CD4-positive, alpha-beta T cell treated with Interleukin-21 for 1 hour (primary cell): ENCODE data around the gene ADA.

Experiments used
- DNase-seq: peaks from one replicate; pipeline ENCODE4 v3.0.0-alpha.2; 2020

Gene ADA

GRCh38 chr20:44621939-44622338 lies 29.6 kb downstream of the ADA start:
- no peak for DNase-seq

GRCh38 chr20:44621325-44621724 lies 30.2 kb downstream of the ADA start:
- DNase-seq = no peak

- no peak for DNase-seq
Observed at GRCh38 chr20:44620030-44620429, 31.5 kb downstream of the ADA start.

- no peak for DNase-seq
Observed at GRCh38 chr20:44619294-44619693, 32.2 kb downstream of the ADA start.

- DNase-seq = peak; percentile 37
Observed at GRCh38 chr20:44618318-44618731, 33.2 kb downstream of the ADA start.

GRCh38 chr20:44616604-44616964 lies 34.9 kb downstream of the ADA start:
- DNase-seq = no peak

GRCh38 chr20:44615876-44616603 lies 35.5 kb downstream of the ADA start:
- DNase-seq = no peak

- no peak for DNase-seq
Observed at GRCh38 chr20:44615169-44615791, 36.2 kb downstream of the ADA start.

GRCh38 chr20:44614525-44614924 lies 37.0 kb downstream of the ADA start:
- no peak for DNase-seq

GRCh38 chr20:44613575-44613974 lies 37.9 kb downstream of the ADA start:
- DNase-seq = no peak

- peak; percentile 47 for DNase-seq
Observed at GRCh38 chr20:44610313-44610962, 41.1 kb downstream of the ADA start.

- peak; percentile 83 for DNase-seq
Observed at GRCh38 chr20:44609516-44610312, 41.8 kb downstream of the ADA start.

- DNase-seq = no peak
Observed at GRCh38 chr20:44609006-44609515, 42.4 kb downstream of the ADA start.

- no peak for DNase-seq
Observed at GRCh38 chr20:44606725-44607441, 44.6 kb downstream of the ADA start.

GRCh38 chr20:44603327-44603726 lies 48.2 kb downstream of the ADA start:
- DNase-seq = no peak

GRCh38 chr20:44601801-44602204 lies 49.7 kb downstream of the ADA start:
- DNase-seq = no peak

- no peak for DNase-seq
Observed at GRCh38 chr20:44601236-44601671, 50.2 kb downstream of the ADA start.

- DNase-seq = no peak
Observed at GRCh38 chr20:44600758-44601201, 50.7 kb downstream of the ADA start.

- no peak for DNase-seq
Observed at GRCh38 chr20:44600301-44600700, 51.2 kb downstream of the ADA start.

GRCh38 chr20:44599715-44600114 lies 51.8 kb downstream of the ADA start:
- no peak for DNase-seq

GRCh38 chr20:44598423-44599305 lies 52.8 kb downstream of the ADA start:
- DNase-seq = no peak
